Retina (tissue), 1 donor: ENCODE measurements around the gene AKAP8L.

Experiments
- DNase-seq: peaks from one replicate; pipeline ENCODE4 v3.0.0-alpha.2; 2016

AKAP8L gene

GRCh38 chr19:15418579-15419412, at the start of gene AKAP8L:
Gene AKAP8L (minus strand): TSS chr19:15418988. CDS start chr19:15418923, 65 bp downstream.
- peak; percentile 99 for DNase-seq

GRCh38 chr19:15467734-15468214, 49.0 kb upstream of the AKAP8L start:
- DNase-seq: no peak

GRCh38 chr19:15466851-15467733, 48.3 kb upstream of the AKAP8L start:
- DNase-seq: no peak

GRCh38 chr19:15464394-15465385, 45.9 kb upstream of the AKAP8L start, which contains the start of gene RASAL3:
Gene RASAL3 (minus strand): TSS chr19:15464544. CDS start chr19:15464358, 186 bp downstream.
- no peak for DNase-seq

- no peak for DNase-seq
Measured at GRCh38 chr19:15463861-15464371, 45.1 kb upstream of the AKAP8L start.

- no peak for DNase-seq
Measured at GRCh38 chr19:15461694-15462093, 42.9 kb upstream of the AKAP8L start.

GRCh38 chr19:15457701-15458484, 39.1 kb upstream of the AKAP8L start:
- peak; percentile 27 for DNase-seq

- no peak for DNase-seq
Measured at GRCh38 chr19:15456871-15457700, 38.3 kb upstream of the AKAP8L start.

- DNase-seq: no peak
Measured at GRCh38 chr19:15456441-15456840, 37.7 kb upstream of the AKAP8L start.

GRCh38 chr19:15455996-15456395, 37.2 kb upstream of the AKAP8L start:
- no peak for DNase-seq

- DNase-seq: no peak
Measured at GRCh38 chr19:15453906-15454860, 35.4 kb upstream of the AKAP8L start.

- DNase-seq: peak; percentile 26
Measured at GRCh38 chr19:15453091-15453578, 34.3 kb upstream of the AKAP8L start.

- DNase-seq: peak; percentile 81
Measured at GRCh38 chr19:15452111-15453047, 33.6 kb upstream of the AKAP8L start.

- no peak for DNase-seq
Measured at GRCh38 chr19:15450528-15450890, 31.7 kb upstream of the AKAP8L start.

GRCh38 chr19:15449620-15450527, 31.1 kb upstream of the AKAP8L start, which contains the start of gene WIZ:
Gene WIZ (minus strand): TSS chr19:15449956. CDS start chr19:15448307, 1,649 bp downstream.
- peak; percentile 60 for DNase-seq
